ENCODE measurements around the gene PDLIM3.
"Not testable (repeated sequence)": the region's sequence is repeated elsewhere in the genome, so short reads cannot be mapped to it uniquely, and the experiment has no call there.

The PDLIM3 gene

GRCh38 chr4:185550933-185551332, 15.6 kb upstream of the PDLIM3 start:
- no peak for DNase-seq

- no peak for DNase-seq
Observed at GRCh38 chr4:185549095-185549639, 13.9 kb upstream of the PDLIM3 start.

GRCh38 chr4:185548587-185548986, 13.3 kb upstream of the PDLIM3 start:
- no peak for DNase-seq

- DNase-seq = no peak
Observed at GRCh38 chr4:185546335-185546734, 11.0 kb upstream of the PDLIM3 start.

- DNase-seq = no peak
Observed at GRCh38 chr4:185542626-185543315, 7.5 kb upstream of the PDLIM3 start.

- no peak for DNase-seq
Observed at GRCh38 chr4:185541251-185541727, 6.0 kb upstream of the PDLIM3 start.

GRCh38 chr4:185540487-185541120, 5.3 kb upstream of the PDLIM3 start:
- DNase-seq = no peak

GRCh38 chr4:185540040-185540439, 4.7 kb upstream of the PDLIM3 start:
- no peak for DNase-seq

GRCh38 chr4:185538806-185539205, 3.5 kb upstream of the PDLIM3 start:
- DNase-seq = no peak

- DNase-seq = no peak
Observed at GRCh38 chr4:185536411-185536709, 1.1 kb upstream of the PDLIM3 start.

- DNase-seq = no peak
Observed at GRCh38 chr4:185535612-185536410, 504 bp upstream of the PDLIM3 start.

- DNase-seq = no peak
Observed at GRCh38 chr4:185534511-185534865, 819 bp downstream of the PDLIM3 start.

- no peak for DNase-seq
Observed at GRCh38 chr4:185532795-185533324, 2.4 kb downstream of the PDLIM3 start.

GRCh38 chr4:185532293-185532692, 3.0 kb downstream of the PDLIM3 start:
- DNase-seq = no peak

- not testable (repeated sequence) for DNase-seq
Observed at GRCh38 chr4:185531654-185532053, 3.7 kb downstream of the PDLIM3 start.

GRCh38 chr4:185529413-185529812, 5.9 kb downstream of the PDLIM3 start:
- DNase-seq = no peak

- DNase-seq = no peak
Observed at GRCh38 chr4:185524888-185525863, 10.1 kb downstream of the PDLIM3 start.

- no peak for DNase-seq
Observed at GRCh38 chr4:185523862-185524261, 11.4 kb downstream of the PDLIM3 start.

GRCh38 chr4:185522451-185522850, 12.9 kb downstream of the PDLIM3 start:
- DNase-seq = no peak

GRCh38 chr4:185520119-185520518, 15.2 kb downstream of the PDLIM3 start:
- DNase-seq = no peak

GRCh38 chr4:185518494-185518893, 16.8 kb downstream of the PDLIM3 start:
- no peak for DNase-seq

- no peak for DNase-seq
Observed at GRCh38 chr4:185518069-185518468, 17.2 kb downstream of the PDLIM3 start.

Measured in activated T-cell treated with anti-CD3 and anti-CD28 coated beads, Interleukin-2, amount 50 U/mL, for 48 hours (primary cell).